Measurements from ENCODE around the gene RIMBP2.

RIMBP2 gene

GRCh38 chr12:130517588-130517987 lies 198.5 kb downstream of the RIMBP2 start:
- H3K4me3 ChIP-seq (ENCODE audit: low read depth, low read length) = no peak overlapping the region
- no peak for TF ChIP-seq POLR2A (IDR thresholded peaks at IDR 0.05; ENCODE audit: extremely low read depth, insufficient read length)
- TF ChIP-seq CTCF (IDR thresholded peaks at IDR 0.05; ENCODE audit: low read depth, low read length) = no peak
- TF ChIP-seq MAX (IDR thresholded peaks at IDR 0.05; ENCODE audit: low read depth, low read length) = no peak
- no peak for TF ChIP-seq MYC (IDR thresholded peaks at IDR 0.05; ENCODE audit: low read depth, low read length)
- no peak for DNase-seq (ENCODE audit: low read depth)

- no peak overlapping the region for H3K4me3 ChIP-seq (ENCODE audit: low read depth, low read length)
- TF ChIP-seq MAX (IDR thresholded peaks at IDR 0.05; ENCODE audit: low read depth, low read length) (no peak), POLR2A (IDR thresholded peaks at IDR 0.05; ENCODE audit: extremely low read depth, insufficient read length) (no peak)
- no peak for DNase-seq (ENCODE audit: low read depth)
Measured at GRCh38 chr12:130514149-130514551, 201.9 kb downstream of the RIMBP2 start.

DNA sequence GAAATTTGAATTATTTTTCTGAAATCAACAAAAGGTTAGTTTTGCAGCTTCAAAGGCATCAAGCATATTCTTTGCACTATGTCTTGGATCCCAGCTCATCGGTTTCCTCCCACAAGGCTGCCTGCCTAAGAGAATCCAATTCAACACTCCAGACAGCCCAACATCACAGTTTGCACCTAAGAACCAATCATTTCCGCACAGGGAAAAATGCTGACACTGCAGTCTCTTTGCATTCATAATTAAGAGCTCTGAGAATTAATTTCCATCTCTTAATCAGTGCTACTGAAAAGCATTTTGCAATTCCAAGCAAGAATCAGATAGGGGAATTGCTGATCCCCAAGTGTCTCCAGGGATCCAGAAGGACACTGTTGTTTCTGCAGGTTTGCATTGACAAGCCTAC lies 202.5 kb downstream of the RIMBP2 start:
- H3K4me3 ChIP-seq (ENCODE audit: low read depth, low read length) = no peak overlapping the region
- DNase-seq (ENCODE audit: low read depth) = no peak
- TF ChIP-seq MYC (IDR thresholded peaks at IDR 0.05; ENCODE audit: low read depth, low read length) = no peak
- no peak for TF ChIP-seq POLR2A (IDR thresholded peaks at IDR 0.05; ENCODE audit: extremely low read depth, insufficient read length)

DNA sequence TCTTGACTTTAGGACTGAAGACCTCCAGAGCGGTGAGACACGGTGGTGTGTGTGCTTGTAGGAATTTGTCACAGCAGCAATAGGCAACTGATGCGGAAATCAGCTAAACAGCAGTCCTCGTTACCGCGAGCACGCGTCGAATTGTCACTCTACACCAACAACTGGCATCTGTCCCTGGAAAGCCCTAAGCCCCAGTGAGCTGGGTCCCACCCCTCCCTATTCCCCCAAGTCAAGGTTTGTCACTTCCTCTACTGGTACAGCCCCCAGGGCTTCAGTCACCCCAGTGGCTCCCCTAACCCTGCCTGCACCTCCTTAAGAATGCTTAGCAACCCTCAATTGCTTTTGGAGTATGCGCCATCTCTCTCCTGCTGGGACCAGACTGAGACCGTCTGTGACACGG lies 204.8 kb downstream of the RIMBP2 start:
- no peak for TF ChIP-seq MAX (IDR thresholded peaks at IDR 0.05; ENCODE audit: low read depth, low read length)
- no peak overlapping the region for H3K4me3 ChIP-seq (ENCODE audit: low read depth, low read length)
- no peak for DNase-seq (ENCODE audit: low read depth)

GRCh38 chr12:130509454-130509853 lies 206.6 kb downstream of the RIMBP2 start:
- DNase-seq (ENCODE audit: low read depth) = no peak
- no peak overlapping the region for H3K4me3 ChIP-seq (ENCODE audit: low read depth, low read length)
- TF ChIP-seq POLR2A (IDR thresholded peaks at IDR 0.05; ENCODE audit: extremely low read depth, insufficient read length) = no peak
- no peak for TF ChIP-seq CTCF (IDR thresholded peaks at IDR 0.05; ENCODE audit: low read depth, low read length)
- TF ChIP-seq MAX (IDR thresholded peaks at IDR 0.05; ENCODE audit: low read depth, low read length) = no peak
- no peak for TF ChIP-seq MYC (IDR thresholded peaks at IDR 0.05; ENCODE audit: low read depth, low read length)

- no peak for TF ChIP-seq MAX (IDR thresholded peaks at IDR 0.05; ENCODE audit: low read depth, low read length)
- TF ChIP-seq POLR2A (IDR thresholded peaks at IDR 0.05; ENCODE audit: extremely low read depth, insufficient read length) = no peak
- TF ChIP-seq MYC (IDR thresholded peaks at IDR 0.05; ENCODE audit: low read depth, low read length) = no peak
- TF ChIP-seq CTCF (IDR thresholded peaks at IDR 0.05; ENCODE audit: low read depth, low read length) = no peak
- DNase-seq (ENCODE audit: low read depth) = no peak
- no peak overlapping the region for H3K4me3 ChIP-seq (ENCODE audit: low read depth, low read length)
Measured at GRCh38 chr12:130508847-130509246, 207.3 kb downstream of the RIMBP2 start.

DNA sequence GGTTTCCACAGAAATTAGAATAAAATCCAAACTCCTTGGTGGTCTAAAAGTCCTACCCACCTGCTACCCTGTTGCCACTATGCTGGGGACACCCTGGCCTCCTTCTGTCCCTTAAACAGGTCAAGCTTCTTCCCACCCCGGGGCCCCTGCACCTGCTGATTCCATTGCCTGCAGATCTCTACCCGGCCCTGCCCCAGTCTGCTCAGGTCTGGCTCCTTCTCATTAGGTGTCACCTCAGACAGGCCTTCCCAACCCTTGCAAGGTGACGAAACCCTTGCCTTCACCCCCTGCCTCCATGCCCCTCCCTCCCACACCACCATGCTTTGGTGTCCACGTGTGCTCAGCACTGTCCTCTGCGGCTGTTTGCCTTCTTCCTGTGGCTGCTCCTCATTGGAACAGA lies 207.8 kb downstream of the RIMBP2 start:
- TF ChIP-seq POLR2A (IDR thresholded peaks at IDR 0.05; ENCODE audit: extremely low read depth, insufficient read length) (no peak), CTCF (IDR thresholded peaks at IDR 0.05; ENCODE audit: low read depth, low read length) (no peak), MYC (IDR thresholded peaks at IDR 0.05; ENCODE audit: low read depth, low read length) (no peak), MAX (IDR thresholded peaks at IDR 0.05; ENCODE audit: low read depth, low read length) (no peak)

More for the DNA sequence above, 207.8 kb downstream of the RIMBP2 start:
- H3K4me3 ChIP-seq (ENCODE audit: low read depth, low read length) = no peak overlapping the region
- no peak for DNase-seq (ENCODE audit: low read depth)
